Adipocyte (in vitro differentiated cells): ENCODE results near the gene DNAAF9.

Source experiments
- DNase-seq: peaks from one replicate; pipeline ENCODE4 v3.0.0-alpha.2; 2015; ENCODE audit warnings: low read depth
- H3K27me3 ChIP-seq: replicated peaks from 2 replicates; pipeline ENCODE4 v1.7.0; 2013; ENCODE audit warnings: mild to moderate bottlenecking, low read length, moderate library complexity; ENCODE audit not compliant: control insufficient read depth, insufficient read depth
- H3K36me3 ChIP-seq: 2 replicates; pipeline ENCODE4 v1.7.0; 2013; ENCODE audit warnings: low read length, mild to moderate bottlenecking, moderate library complexity; ENCODE audit not compliant: control insufficient read depth, insufficient read depth, severe bottlenecking
- H3K4me1 ChIP-seq: 2 replicates; pipeline ENCODE4 v1.7.0; 2013; ENCODE audit warnings: mild to moderate bottlenecking, low read length, moderate library complexity; ENCODE audit not compliant: control insufficient read depth, insufficient read depth
- H3K4me3 ChIP-seq: 2 replicates; pipeline ENCODE4 v1.7.0; 2013; ENCODE audit warnings: mild to moderate bottlenecking, low read length, moderate library complexity
- H3K9ac ChIP-seq: 2 replicates; pipeline ENCODE4 v1.7.0; 2013; ENCODE audit warnings: mild to moderate bottlenecking, low read length, moderate library complexity
- H3K9me3 ChIP-seq: 2 replicates; pipeline ENCODE4 v1.7.0; 2013; ENCODE audit warnings: mild to moderate bottlenecking, low read length, moderate library complexity; ENCODE audit not compliant: control insufficient read depth

DNAAF9 gene

DNA sequence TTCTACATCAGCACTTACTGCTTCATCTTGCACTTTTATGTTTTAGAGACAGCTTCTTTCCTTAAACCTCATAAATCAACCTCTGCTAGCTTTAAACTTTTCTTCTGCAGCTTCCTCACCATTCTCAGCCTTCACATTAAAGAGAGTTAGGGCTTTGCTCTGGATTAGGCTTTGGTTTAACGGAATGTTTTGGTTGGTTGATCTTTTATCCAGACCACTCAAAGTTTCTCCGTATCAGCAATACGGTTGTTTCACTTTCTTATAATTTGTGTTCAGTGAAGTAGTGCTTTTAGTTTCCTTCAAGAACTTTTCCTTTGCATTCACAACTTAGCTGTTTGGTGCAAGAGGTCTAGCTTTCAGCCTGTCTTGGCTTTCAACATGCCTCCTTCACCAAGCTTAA is 40.4 kb downstream of the DNAAF9 start:
- H3K9ac ChIP-seq = no peak overlapping the region

DNA sequence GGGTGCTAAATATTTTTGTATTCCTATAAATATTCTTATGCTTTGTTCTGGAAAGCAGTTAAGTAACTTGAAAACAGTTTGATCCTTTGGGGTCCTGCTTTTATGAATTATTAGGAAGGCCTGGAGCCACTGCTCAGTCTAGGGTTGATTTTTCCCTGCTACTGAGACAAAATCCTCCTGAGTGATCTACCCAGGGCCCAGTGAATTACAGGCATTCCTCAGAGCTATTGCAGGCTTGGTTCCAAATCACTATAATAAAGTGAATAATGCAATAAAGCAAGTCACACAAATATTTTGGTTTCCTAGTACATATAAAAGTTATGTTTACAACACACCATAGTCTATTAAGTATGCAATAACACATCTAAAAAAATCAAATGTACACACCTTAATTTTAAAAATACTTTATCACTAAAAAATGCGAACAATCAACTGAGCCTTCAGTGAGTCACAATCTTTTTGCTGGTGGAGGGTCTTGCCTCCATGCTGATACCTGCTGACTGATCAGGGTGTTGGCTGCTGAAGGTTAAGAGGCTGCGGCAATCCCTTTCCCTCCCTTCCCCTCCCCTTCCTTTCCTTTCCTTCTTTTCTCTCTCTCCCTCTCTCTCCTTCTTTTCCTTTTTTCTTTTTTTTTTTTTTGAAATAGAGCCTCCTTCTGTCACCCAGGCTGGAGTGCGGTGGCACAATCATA is 43.0 kb downstream of the DNAAF9 start:
- DNase-seq = peak; percentile 62
- H3K27me3 ChIP-seq = no peaks in the 10 kb centered on the region
- H3K4me1 ChIP-seq = peaks cover 4% of the 10 kb centered on the region
- peaks cover 22% of the 10 kb centered on the region for H3K36me3 ChIP-seq
- H3K9me3 ChIP-seq = no peaks in the 10 kb centered on the region
- no peak overlapping the region for H3K4me3 ChIP-seq
- no peak overlapping the region for H3K9ac ChIP-seq

More for the DNA sequence above, 40.4 kb downstream of the DNAAF9 start:
- Histone ChIP-seq H3K9me3 (no peaks in the 10 kb centered on the region), H3K27me3 (no peaks in the 10 kb centered on the region), H3K36me3 (peaks cover 28% of the 10 kb centered on the region), H3K4me3 (no peak overlapping the region), H3K4me1 (peaks cover 4% of the 10 kb centered on the region)
- no peak for DNase-seq

DNA sequence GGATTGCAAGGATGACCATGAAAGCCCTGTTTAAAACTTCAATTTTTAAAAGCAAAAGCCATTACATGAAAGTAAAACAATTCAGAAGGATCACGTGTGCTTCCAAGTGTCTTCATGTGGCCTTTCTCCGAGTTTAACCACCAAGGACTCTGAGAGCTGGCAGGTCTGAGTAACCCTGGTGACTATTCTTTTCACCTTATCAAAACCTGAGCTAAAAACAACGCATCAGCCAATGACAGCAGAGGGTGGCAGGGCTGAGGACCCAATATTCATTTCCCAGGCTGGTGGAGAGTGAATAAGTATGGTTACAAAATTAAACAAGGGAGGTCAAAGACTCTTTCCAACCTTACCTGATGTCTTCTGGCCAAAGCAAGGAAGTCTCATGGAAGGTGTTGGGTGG is 46.7 kb downstream of the DNAAF9 start:
- peaks cover 7% of the 10 kb centered on the region for H3K4me1 ChIP-seq
- H3K9me3 ChIP-seq = no peaks in the 10 kb centered on the region
- peaks cover 20% of the 10 kb centered on the region for H3K36me3 ChIP-seq
- H3K27me3 ChIP-seq = no peaks in the 10 kb centered on the region
- no peak overlapping the region for H3K4me3 ChIP-seq
- no peak overlapping the region for H3K9ac ChIP-seq
- DNase-seq = no peak

DNA sequence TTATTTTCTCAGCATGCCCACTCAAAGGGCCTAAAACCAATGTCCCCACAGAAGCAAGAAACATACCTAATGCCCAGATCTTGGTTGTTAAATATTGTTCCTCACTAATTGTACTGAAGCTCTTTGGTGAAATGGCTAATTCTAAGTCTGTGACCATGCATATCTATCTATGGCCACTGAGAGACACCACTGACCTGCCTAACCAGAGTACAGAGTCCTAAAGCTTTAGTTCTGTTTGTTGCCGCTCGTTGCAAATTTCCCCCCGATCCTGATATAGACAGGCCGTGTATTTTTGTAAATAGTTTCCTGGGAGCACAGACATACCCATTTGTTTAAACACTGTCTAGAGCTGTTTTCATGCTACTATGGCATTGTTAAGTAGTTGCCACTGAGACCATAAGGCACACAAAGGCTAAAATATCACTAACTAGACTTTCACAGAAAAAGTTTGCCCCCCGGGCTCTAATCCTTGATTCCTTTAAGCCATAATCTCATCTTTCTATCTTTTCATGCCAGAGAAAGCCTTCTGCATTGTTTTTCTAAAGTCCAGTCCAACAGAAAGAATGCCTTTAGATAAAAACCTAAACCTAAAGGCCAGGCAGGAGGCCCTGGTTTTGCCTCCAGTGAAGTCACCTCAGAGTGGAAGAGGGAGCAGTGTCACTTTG is 48.7 kb downstream of the DNAAF9 start:
- H3K4me3 ChIP-seq = no peak overlapping the region
- H3K4me1 ChIP-seq = peaks cover 3% of the 10 kb centered on the region
- no peaks in the 10 kb centered on the region for H3K9me3 ChIP-seq
- H3K36me3 ChIP-seq = peaks cover 30% of the 10 kb centered on the region
- no peaks in the 10 kb centered on the region for H3K27me3 ChIP-seq
- no peak for DNase-seq
- no peak overlapping the region for H3K9ac ChIP-seq
